ENCODE measurements around the gene SNRPA.

SNRPA gene

DNA sequence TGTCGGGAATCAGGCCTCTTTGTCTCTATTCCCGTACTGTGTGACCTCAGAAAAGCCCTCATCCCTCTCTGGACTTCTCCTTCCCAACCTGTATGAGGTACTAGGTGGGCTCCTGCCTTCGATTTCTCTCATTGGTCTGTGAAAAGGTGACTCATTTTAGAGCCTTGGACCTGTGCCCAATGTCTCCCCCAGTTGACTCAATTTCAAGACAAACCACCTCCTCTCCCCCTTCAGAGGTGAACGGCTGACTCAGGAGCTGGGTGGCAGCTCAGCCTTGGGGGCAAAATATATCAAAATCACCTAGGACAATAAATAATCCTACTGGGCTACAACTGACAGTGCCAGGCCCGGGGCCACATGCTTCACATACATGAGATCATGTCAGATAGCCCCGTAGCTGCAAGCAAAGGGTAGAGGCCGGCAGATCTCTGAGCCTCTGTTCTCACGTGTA, 34.9 kb upstream of the SNRPA start (continued):
- TF ChIP-seq, protein P1, sequence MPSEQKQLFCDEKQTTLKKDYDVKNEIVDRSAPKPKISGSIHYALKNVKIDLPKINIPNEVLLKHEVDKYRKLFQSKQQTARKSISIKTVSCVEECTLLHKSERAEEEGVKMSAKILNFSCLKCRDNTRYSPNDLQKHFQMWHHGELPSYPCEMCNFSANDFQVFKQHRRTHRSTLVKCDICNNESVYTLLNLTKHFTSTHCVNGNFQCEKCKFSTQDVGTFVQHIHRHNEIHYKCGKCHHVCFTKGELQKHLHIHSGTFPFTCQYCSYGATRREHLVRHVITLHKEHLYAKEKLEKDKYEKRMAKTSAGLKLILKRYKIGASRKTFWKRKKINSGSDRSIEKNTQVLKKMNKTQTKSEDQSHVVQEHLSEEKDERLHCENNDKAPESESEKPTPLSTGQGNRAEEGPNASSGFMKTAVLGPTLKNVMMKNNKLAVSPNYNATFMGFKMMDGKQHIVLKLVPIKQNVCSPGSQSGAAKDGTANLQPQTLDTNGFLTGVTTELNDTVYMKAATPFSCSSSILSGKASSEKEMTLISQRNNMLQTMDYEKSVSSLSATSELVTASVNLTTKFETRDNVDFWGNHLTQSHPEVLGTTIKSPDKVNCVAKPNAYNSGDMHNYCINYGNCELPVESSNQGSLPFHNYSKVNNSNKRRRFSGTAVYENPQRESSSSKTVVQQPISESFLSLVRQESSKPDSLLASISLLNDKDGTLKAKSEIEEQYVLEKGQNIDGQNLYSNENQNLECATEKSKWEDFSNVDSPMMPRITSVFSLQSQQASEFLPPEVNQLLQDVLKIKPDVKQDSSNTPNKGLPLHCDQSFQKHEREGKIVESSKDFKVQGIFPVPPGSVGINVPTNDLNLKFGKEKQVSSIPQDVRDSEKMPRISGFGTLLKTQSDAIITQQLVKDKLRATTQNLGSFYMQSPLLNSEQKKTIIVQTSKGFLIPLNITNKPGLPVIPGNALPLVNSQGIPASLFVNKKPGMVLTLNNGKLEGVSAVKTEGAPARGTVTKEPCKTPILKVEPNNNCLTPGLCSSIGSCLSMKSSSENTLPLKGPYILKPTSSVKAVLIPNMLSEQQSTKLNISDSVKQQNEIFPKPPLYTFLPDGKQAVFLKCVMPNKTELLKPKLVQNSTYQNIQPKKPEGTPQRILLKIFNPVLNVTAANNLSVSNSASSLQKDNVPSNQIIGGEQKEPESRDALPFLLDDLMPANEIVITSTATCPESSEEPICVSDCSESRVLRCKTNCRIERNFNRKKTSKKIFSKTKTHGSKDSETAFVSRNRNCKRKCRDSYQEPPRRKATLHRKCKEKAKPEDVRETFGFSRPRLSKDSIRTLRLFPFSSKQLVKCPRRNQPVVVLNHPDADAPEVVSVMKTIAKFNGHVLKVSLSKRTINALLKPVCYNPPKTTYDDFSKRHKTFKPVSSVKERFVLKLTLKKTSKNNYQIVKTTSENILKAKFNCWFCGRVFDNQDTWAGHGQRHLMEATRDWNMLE (tag by site-specific recombination; conservative IDR thresholded peaks at IDR 0.05; ENCODE audit: low read depth), result peak; percentile 23; the same call in 1 of the 2 replicates
- TF ChIP-seq ZSCAN16 (tag by site-specific recombination; IDR thresholded peaks at IDR 0.05) (peak; percentile 76; the same call in 1 of the 2 replicates), PRDM1 (tag by site-specific recombination; IDR thresholded peaks at IDR 0.05) (no peak), FEZF1 (tag by site-specific recombination; IDR thresholded peaks at IDR 0.05) (0 out of 2 replicates have a peak, but pooled peaks have one; percentile 3), ZBTB1 (tag by site-specific recombination; IDR thresholded peaks at IDR 0.05) (0 out of 2 replicates have a peak, but pooled peaks have one; percentile 3), ZNF791 (tag by site-specific recombination; IDR thresholded peaks at IDR 0.05) (0 out of 2 replicates have a peak, but pooled peaks have one; percentile 23)
- TF ChIP-seq, protein P2, sequence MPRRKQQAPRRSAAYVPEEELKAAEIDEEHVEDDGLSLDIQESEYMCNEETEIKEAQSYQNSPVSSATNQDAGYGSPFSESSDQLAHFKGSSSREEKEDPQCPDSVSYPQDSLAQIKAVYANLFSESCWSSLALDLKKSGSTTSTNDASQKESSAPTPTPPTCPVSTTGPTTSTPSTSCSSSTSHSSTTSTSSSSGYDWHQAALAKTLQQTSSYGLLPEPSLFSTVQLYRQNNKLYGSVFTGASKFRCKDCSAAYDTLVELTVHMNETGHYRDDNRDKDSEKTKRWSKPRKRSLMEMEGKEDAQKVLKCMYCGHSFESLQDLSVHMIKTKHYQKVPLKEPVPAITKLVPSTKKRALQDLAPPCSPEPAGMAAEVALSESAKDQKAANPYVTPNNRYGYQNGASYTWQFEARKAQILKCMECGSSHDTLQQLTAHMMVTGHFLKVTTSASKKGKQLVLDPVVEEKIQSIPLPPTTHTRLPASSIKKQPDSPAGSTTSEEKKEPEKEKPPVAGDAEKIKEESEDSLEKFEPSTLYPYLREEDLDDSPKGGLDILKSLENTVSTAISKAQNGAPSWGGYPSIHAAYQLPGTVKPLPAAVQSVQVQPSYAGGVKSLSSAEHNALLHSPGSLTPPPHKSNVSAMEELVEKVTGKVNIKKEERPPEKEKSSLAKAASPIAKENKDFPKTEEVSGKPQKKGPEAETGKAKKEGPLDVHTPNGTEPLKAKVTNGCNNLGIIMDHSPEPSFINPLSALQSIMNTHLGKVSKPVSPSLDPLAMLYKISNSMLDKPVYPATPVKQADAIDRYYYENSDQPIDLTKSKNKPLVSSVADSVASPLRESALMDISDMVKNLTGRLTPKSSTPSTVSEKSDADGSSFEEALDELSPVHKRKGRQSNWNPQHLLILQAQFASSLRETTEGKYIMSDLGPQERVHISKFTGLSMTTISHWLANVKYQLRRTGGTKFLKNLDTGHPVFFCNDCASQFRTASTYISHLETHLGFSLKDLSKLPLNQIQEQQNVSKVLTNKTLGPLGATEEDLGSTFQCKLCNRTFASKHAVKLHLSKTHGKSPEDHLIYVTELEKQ (tag by site-specific recombination; IDR thresholded peaks at IDR 0.05; ENCODE audit: borderline replicate concordance), result peak; percentile 49; the same call in 1 of the 2 replicates

DNA sequence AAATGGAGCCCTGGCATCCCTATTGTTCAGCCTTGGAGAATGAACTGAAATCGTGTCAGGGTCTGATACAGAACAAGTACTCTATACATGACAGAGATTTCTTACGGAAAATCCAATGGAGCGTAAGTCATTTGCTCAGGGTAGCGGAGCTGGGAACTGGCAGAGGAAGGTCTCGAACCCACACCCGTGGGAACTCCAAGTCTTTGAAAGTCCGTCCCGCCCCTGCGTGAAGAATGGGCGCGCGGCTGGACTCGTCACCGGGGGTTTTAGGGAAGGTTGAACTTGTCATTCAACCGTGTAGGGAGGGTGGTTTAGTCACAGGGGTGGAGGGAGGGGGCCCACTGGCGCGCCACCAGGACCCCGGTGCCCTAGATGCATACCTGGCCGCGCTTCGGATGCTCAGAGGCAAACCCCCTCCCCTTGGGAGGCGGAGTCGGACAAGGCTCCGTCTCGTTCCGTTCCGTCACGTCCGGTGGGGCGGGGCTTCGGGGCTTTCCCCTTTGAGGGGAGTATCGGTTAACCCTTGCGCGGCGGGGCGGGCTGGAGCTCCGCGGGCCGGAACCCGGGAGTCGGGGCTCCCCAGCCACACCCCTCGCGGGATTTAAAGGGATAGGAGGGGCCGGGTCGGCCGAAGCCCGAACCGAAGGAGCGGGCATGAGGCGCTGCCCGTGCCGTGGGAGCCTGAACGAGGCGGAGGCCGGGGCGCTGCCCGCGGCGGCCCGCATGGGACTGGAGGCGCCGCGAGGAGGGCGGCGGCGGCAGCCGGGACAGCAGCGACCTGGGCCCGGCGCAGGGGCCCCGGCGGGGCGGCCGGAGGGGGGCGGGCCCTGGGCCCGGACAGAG, 34.3 kb upstream of the SNRPA start, which contains the start of the genes COQ8B and ITPKC:
Gene COQ8B, minus strand, starts transcription at position 405 of the 843 bp plus-strand sequence. CDS start 2,254 bp downstream, outside the sequence.
Gene ITPKC, plus strand, starts transcription at position 631 of the 843 bp plus-strand sequence. Its CDS starts 24 bp downstream, at position 655.
- Histone ChIP-seq H3K9me3 (ENCODE audit: control insufficient read depth, insufficient read depth, low read depth, low read length) (no peaks in the 10 kb centered on the region), H3K36me3 (ENCODE audit: control insufficient read depth in 2 of 2, insufficient read depth in 1 of 2, low read length in 2 of 2) (peaks cover 22 to 45% of the 10 kb centered on the region in 2 experiments), H3K27ac (ENCODE audit: extremely low read depth, low read depth, low read length) (peak within 1 kb of the TSS; percentile 86), H3K4me1 (ENCODE audit: control insufficient read depth, insufficient read depth, low read length) (peaks cover 47% of the 10 kb centered on the region), H3K4me3 (ENCODE audit: low read depth, low read length) (peak within 1 kb of the TSS; percentile 60)
- ChIA-PET CTCF (interaction anchor here (0.5 to 1.4 kb wide), 12 partner anchors 18 to 258 kb away, joined by 3 to 8 read pairs (median 4); partner anchors contain the start of gene EGLN2), POLR2A (interaction anchor here (0.5 to 2.4 kb wide), 33 partner anchors 9 to 1281 kb away, joined by 3 to 49 read pairs (median 5); partner anchors contain the start of genes ACTMAP, EGLN2, HNRNPUL1 and NUMBL)
- TF ChIP-seq, protein P3, sequence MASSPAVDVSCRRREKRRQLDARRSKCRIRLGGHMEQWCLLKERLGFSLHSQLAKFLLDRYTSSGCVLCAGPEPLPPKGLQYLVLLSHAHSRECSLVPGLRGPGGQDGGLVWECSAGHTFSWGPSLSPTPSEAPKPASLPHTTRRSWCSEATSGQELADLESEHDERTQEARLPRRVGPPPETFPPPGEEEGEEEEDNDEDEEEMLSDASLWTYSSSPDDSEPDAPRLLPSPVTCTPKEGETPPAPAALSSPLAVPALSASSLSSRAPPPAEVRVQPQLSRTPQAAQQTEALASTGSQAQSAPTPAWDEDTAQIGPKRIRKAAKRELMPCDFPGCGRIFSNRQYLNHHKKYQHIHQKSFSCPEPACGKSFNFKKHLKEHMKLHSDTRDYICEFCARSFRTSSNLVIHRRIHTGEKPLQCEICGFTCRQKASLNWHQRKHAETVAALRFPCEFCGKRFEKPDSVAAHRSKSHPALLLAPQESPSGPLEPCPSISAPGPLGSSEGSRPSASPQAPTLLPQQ (tag by site-specific recombination; IDR thresholded peaks at IDR 0.05), result peak; percentile 98
- TF ChIP-seq KLF10 (tag by site-specific recombination; IDR thresholded peaks at IDR 0.05), result peak; percentile 98
- no peak for TF ChIP-seq ZNF274 (IDR thresholded peaks at IDR 0.05; ENCODE audit: low read length)
- TF ChIP-seq ZNF274 (tag by site-specific recombination; IDR thresholded peaks at IDR 0.05; ENCODE audit: borderline replicate concordance), result no peak
- no peak for TF ChIP-seq SCRT2 (tag by site-specific recombination; IDR thresholded peaks at IDR 0.05)
- TF ChIP-seq ZNF549 (tag by site-specific recombination; IDR thresholded peaks at IDR 0.05), result no peak
- TF ChIP-seq, protein P4, sequence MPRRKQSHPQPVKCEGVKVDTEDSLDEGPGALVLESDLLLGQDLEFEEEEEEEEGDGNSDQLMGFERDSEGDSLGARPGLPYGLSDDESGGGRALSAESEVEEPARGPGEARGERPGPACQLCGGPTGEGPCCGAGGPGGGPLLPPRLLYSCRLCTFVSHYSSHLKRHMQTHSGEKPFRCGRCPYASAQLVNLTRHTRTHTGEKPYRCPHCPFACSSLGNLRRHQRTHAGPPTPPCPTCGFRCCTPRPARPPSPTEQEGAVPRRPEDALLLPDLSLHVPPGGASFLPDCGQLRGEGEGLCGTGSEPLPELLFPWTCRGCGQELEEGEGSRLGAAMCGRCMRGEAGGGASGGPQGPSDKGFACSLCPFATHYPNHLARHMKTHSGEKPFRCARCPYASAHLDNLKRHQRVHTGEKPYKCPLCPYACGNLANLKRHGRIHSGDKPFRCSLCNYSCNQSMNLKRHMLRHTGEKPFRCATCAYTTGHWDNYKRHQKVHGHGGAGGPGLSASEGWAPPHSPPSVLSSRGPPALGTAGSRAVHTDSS (tag by site-specific recombination; IDR thresholded peaks at IDR 0.05), result 0 out of 2 replicates have a peak, but pooled peaks have one; percentile 11
- no peak for TF ChIP-seq YY1 (tag by site-specific recombination; IDR thresholded peaks at IDR 0.05)
- no peak for TF ChIP-seq SCRT1 (tag by site-specific recombination; IDR thresholded peaks at IDR 0.05; ENCODE audit: borderline replicate concordance)
- no peak for TF ChIP-seq ZNF530 (tag by site-specific recombination; IDR thresholded peaks at IDR 0.05; ENCODE audit: low read depth)
- no peak for TF ChIP-seq MEIS1 (CRISPR knock-in tag; IDR thresholded peaks at IDR 0.05; ENCODE audit: borderline replicate concordance)
- peak; percentile 92 for TF ChIP-seq ZNF629 (tag by site-specific recombination; IDR thresholded peaks at IDR 0.05)
- TF ChIP-seq ZNF658 (tag by site-specific recombination; IDR thresholded peaks at IDR 0.05), result no peak
- TF ChIP-seq RBAK (tag by site-specific recombination; IDR thresholded peaks at IDR 0.05), result no peak
- no peak for TF ChIP-seq ZNF16 (tag by site-specific recombination; IDR thresholded peaks at IDR 0.05; ENCODE audit: low read depth)
